GM20000 (cell line): ENCODE measurements around the gene ITGB4.
A peak's percentile ranks its signal among the peaks of the same experiment; 100 is the strongest.

ENCODE experiments used
- DNase-seq: peaks from one replicate; pipeline ENCODE4 v3.0.0; 2012; ENCODE audit warnings: low spot score
- CTCF ChIP-seq: IDR thresholded peaks from 2 replicates; pipeline ENCODE4 v1.5.1; 2012; ENCODE audit warnings: mild to moderate bottlenecking, control low read depth; ENCODE audit errors: extremely low read depth, missing control alignments

ITGB4 gene

GRCh38 chr17:75683583-75683982, 37.7 kb upstream of the ITGB4 start:
- no peak for TF ChIP-seq CTCF
- DNase-seq, result no peak

DNA sequence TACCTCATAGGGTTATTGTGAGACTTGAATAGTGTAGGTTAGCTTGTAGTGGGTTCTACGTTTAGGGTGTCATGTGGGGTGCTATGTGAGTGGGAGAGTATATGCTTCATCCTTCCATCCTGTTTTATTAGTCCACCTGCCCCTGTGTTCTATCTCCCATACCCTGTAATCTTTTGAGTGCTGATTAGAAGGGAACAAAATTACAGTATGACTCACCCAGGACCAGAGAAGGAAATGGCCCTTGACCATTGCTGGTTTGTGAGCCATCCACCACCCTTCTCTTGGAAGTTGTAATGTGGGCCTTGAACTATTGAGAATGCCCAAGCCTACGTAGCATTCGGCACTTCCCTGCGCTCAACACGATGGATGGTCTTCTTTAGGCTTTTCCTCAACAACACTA, 37.0 kb upstream of the ITGB4 start:
- no peak for DNase-seq
- no peak for TF ChIP-seq CTCF

GRCh38 chr17:75684924-75685323, 36.3 kb upstream of the ITGB4 start:
- TF ChIP-seq CTCF, result no peak
- no peak for DNase-seq

GRCh38 chr17:75685499-75685898, 35.8 kb upstream of the ITGB4 start:
- no peak for DNase-seq
- TF ChIP-seq CTCF, result no peak

DNA sequence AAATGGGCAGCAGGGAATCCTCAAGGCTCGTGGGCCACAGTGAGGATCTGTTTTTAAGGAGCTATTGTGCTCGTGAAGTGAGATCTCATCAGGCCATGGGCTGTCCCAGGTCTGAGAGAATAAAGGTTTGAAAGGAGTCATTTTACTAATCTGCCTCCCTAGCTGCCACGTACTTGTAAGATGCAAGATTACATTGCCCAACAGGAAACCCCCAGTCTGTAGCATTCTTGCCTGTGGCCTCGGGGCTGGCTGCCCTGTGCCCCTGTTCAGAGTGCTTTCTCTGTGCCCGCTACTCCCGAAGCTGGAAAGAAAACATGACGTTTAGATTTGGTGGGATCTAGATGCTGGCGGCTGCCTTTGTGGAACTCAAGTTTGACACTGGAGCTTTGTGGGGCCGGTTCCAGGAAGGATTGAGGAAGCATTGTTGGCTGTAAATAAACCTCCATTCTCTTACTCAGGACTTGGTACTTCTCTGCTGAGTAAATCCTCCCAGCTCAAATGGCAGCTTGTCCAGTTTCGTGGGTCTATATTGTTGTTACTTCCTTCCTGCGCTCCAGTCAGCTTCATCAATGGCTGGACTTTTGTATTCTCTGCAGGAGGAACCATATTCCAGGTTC, 32.9 kb upstream of the ITGB4 start:
- no peak for TF ChIP-seq CTCF
- no peak for DNase-seq

- TF ChIP-seq CTCF, result no peak
- peak; percentile 49 for DNase-seq
These were observed 31.8 kb upstream of the ITGB4 start for GRCh38 chr17:75689441-75689873.

DNA sequence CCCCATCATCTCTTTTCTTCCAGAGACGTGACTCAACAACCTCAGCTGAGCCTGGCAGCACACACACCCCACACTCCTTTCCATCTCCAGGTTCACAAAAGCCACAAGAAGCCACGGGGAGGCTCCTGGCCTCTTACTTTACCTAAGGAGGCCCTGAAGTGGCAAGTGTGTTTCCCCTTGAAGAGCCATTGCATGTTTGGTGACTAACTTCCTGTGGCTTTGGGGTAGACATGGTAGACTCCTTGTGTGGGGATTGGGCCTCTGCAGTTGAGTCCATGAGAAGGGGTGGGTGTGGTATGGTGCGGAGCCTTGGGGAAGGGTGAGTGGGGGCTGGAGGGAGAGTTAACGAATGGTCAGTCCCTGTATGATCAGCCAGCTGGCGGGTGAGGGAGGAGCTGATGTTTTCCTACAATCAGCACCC, 29.9 kb upstream of the ITGB4 start:
- no peak for TF ChIP-seq CTCF
- no peak for DNase-seq
